ENCODE results near the gene C8G.

Gene C8G

DNA sequence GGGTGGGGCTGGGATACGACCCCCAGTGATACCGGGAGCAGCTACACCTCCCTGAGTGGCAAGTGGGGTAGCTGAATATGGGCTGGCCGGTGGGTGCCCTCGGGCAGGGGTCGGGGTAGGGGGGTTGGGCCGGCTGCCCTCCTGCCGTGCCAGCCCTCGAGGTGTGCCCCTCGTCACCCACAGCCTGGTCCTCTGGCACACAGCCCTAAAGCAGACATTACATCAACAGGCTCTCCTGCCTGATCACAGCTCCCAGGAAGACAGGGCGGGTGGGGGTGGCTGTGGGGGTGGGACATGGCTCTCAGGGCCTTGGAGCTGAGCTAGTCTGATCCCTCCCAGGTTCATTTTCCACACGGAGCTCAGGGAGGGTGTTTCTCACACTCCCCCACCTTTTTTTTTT, 23.7 kb upstream of the C8G start:
- no peak for DNase-seq

DNA sequence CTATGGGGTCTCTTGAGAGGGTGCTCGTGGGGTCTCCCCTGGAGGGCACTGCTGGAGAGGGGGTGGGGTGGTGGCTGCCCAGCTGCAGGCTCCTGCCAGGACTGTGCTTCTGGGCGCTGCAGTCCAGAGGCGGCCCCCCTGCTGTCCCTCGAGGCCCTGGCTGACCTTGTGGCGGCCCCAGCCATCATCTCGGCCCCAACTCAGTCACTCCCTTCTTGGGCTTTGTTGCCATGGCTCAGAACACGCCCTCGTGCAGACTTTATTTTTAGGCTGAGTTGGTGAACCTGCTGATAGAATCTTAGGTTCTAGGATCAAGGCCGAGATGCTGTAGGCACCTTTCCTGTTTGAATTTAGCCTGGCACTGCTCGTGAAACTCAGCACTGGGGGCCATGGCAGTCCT, 23.3 kb upstream of the C8G start:
- no peak for DNase-seq

DNA sequence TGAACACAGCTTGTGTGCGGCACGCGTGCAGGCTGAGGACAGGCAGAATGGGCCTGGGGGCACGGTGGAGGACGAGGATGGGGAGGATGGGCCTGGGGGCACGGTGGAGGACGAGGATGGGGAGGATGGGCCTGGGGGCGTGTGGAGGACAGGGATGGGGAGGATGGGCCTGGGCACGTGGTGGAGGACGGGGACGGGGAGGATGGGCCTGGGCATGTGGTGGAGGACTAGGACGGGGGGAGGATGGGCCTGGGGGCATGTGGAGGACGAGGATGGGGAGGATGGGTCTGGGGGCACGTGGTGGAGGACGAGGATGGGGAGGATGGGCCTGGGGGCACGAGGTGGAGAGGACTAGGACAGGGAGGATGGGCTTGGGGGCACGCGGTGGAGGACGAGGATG, 22.5 kb upstream of the C8G start:
- no peak for DNase-seq

DNA sequence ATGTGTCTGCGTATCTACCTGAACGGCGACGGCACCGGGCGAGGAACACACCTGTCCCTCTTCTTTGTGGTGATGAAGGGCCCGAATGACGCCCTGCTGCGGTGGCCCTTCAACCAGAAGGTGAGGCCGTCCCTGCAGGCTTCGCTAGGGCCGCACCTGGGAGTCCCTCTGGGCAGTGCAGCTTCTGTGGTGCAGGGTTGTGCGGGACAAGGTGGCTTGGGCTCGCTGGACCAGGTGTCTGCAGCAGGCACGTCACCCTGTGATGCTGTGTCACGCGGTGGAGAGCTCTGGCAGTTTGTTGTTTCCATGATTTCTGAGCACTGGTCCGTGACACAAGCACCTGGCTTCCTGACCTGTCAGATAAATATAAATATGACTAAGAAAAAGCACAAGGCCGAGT, 21.2 kb upstream of the C8G start:
- no peak for DNase-seq

DNA sequence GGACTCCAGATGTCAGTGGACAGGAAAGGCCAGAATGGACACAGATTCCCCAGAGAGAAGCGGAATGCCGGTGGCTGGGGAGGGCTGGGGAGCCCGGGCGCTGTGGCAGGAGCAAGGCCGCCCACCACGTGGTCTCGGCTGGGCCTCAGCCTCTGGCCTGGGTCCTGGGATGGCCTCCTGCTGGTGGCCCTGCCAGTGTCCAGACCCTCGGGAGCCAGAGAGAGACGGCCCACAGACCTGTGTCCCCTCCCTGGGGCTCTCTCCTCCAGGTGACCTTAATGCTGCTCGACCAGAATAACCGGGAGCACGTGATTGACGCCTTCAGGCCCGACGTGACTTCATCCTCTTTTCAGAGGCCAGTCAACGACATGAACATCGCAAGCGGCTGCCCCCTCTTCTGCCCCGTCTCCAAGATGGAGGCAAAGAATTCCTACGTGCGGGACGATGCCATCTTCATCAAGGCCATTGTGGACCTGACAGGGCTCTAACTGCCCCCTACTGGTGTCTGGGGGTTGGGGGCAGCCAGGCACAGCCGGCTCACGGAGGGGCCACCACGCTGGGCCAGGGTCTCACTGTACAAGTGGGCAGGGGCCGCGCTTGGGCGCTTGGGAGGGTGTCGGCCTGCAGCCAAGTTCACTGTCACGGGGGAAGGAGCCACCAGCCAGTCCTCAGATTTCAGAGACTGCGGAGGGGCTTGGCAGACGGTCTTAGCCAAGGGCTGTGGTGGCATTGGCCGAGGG, 19.5 kb upstream of the C8G start:
- DNase-seq: no peak

DNA sequence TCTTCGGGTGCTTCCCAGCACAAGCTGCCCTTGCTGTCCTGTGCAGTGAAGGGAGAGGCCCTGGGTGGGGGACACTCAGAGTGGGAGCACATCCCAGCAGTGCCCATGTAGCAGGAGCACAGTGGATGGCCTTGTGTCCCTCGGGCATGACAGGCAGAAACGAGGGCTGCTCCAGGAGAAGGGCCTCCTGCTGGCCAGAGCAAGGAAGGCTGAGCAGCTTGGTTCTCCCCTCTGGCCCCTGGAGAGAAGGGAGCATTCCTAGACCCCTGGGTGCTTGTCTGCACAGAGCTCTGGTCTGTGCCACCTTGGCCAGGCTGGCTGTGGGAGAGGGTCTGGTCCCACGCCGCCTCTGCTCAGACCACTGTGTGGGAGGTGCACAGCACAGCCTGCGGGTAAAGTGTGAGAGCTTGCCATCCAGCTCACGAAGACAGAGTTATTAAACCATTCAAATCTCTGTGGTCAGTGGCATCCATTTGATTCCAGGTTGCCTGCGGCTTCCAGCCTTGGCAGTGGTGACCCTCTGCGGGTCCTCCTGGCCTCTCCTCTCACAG, 18.8 kb upstream of the C8G start:
- DNase-seq: no peak

DNA sequence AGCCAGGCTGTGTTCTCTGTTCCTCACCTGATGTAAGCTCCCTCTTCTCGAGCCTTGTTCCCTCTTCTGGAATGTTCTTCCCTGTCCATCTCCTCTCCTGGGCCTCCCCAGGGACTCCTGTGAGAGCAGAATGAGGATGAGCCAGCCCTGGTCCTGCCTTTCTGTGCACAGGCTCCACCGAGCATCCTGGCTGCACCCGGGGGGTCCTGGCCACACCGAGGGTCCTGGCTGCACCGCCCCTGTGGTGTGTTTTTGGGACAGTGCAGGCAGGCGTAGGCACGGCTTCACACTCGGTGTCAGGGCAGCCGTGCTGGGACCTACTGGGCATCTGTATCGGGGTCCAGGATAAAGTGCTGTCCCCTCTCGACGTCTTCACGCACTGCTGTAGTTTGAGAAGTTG, 18.3 kb upstream of the C8G start:
- no peak for DNase-seq

DNA sequence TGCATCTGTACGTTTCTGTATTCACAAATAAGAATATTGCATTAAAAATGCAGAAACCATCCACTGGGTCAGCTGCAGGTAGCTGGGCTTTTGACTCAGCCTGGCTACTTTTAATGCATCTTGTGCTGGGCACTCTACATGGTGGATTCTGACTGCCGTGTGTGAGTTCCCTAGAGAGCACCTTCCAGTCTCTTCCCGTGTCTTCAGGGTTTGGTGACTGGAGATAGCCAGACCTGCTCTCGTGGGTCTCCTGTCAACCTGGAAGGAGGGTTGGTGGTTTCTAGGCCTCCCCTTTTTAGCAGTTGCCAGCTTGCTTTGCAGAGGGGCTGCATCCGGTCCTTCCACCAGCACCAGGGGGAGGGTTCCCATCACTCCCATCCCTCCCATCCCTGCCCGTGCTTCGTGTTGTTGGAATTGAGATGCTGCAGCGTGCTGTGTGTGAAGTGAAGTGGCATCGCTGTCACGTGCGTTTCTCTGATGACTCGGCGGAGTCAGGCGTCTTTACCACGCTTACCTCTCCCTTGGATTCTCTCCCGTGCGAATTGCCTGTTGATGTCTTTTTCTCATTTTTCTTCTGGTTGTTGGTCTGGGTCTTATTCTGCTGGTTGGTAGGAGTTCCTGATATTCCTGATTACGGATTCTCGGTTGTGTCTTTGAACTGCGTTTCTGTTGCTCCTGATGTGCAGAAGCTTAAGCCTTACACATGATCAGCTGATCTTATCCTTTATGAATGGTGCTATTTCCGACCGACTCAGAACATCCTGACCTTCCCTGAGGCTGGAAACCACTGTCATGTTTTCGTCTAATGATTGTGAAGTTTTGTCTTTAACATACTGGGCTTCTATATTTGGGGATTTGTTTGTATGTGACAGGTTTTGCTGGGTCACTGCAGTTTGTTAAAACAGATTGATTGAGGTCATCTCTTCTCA, 17.4 kb upstream of the C8G start:
- no peak for DNase-seq

DNA sequence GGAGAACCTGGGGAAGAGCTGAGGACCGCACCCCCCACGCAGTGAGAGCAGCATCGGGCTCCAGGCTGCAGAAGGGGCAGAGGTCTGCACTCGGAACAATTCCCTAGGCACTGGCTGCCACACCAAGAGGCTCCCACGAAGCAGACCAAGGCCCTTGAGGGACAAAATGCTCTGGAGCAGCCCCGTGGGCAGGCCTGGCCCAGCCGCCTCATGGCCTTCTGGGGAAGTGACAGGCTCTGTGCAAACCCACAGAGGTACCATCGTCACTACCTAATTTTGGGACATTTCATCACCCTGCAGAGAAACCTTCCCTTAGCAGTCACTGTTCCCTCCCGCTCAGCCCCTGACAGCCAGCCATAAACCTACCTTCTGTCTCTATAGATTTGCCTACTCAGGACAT, 16.5 kb upstream of the C8G start:
- no peak for DNase-seq

DNA sequence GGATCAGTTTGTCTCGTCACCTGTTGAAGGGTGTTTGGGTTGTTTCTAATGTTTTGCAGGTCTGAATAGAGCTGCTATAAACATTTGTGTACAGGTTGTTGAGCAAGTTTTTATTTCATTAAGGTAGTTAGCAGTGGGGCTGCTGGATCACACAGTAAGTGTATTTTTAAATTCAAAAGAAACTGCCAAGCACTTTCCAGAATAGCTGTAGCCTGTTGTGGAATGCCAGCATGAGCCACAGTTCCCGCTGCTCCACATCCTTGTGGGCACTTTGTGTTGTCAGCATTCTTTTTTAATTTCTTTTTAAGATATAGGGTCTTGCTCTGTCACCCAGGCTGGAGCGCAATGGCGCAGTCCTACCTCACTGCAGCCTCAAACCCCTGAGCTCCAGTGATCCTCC, 15.0 kb upstream of the C8G start:
- DNase-seq: no peak

DNA sequence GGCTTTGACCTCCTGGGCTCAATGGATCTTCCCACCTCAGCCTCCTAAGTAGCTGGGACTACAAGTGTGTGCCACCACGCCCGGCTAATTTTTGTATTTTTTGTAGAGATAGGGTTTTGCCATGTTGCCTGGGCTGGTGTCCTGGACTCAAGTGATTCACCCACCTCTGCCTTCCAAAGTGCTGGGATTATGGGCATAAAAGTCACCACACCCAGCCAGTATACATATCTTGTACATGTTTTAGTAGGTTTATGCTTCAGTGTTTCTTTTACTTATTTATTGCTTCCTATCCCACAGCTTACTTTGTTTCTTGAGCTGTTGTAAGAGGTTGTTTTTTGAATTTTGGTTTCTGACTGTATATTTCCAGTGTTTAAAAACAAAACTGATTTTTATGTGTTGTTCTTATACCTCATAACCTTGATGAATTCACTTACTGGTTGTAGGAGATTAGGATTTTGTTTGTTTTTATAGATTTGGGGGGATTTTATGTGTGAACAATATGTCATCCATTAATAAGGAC, 13.4 kb upstream of the C8G start:
- DNase-seq: no peak

DNA sequence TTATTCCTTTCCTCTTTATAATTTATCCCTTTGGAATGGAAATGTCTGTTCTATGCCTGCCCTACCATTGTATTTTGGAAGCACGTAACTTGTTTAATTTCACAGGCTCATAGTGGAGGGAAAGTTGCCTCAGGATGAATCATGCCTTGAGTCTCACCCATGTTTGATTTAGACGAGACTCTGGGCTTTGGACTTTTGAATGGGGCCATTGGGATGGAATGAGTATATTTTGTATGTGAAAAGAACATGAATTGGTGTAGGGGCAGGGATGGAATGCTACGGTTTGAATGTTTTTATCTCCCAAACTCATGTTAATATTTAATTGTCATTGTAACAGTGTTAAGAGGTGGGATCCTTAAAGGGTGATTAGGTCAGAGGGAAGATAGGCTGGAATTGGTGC, 10.8 kb upstream of the C8G start:
- no peak for DNase-seq

DNA sequence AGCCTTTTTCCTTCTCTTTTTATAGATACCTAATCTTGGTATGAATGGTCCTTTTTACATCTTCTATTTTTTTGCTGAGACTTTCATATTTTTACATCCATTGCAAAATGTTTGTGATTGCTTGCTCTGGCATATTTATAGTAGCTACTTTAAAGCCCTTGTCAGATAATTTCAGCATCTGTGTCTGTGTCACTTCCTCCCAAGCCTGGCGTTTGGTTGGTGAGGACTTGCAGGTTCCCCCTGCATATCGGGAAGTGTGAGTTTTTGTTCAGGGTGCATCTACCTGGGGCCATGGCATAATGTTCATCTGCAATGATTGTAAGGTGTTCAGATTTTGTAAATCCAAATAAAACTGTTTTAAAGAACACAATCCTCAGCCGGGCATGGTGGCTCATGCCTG, 9.4 kb upstream of the C8G start:
- no peak for DNase-seq

DNA sequence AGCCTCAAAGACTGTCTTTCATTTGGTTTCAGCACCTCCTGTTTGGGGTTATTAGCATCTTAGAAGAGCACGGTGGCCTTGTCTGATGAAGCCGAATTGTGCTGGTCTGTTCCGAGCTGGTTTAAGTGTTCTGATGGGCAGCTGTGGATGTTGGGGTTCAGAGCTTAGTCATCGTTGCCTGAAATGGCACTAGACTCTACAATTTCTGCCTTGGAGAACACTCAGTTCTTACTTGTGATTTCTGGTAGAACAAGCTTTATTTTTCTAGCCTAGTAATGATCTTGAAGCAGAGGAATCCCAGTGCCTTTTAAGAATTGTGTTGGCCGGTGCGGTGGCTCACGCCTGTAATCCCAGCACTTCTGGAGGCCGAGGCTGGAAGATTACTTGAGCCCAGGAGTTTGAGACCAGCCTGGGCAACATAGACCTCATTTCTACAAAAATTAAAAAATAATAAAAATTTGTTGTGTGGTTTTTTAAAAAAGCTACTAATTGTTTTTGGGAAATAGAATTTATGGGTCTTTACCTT, 8.3 kb upstream of the C8G start:
- DNase-seq: no peak

DNA sequence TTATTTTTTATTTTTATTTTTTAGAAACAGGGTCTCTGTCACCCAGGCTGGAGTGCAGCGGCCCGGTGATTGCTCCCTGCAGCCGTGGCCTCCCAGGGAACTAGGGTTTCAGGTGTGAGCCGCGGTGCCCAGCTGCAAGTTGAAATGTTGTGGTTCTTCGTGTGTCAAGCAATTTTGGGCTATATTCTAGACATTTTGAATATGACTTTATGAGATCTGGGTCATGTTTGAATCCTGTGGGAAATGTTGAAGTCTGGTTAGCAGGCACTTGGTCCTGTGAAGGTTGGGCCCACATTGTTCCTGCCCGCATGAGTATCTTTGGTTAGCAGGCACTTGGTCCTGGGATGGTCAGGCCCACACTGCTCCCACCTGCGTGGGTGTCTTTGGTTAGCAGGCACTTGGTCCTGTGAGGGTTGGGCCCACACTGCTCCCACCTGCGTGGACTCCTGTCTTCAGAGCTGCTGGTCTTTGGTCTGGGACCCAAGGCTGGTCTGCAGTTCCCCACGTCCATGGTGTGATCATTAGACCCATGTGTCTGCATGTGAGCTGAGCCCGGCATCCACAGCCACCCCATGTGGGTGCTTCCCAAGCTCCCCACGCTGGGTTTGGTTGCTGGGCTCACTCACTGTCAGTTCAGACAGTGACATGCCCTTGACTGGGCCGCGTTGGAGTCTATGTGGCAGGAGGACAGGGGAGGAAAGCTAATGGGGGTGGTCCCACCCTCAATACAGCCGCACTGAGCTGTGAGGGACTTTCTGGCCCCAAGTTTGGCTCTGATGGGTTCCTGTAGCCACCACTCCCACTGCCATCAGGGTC, 7.6 kb upstream of the C8G start:
- DNase-seq: no peak

DNA sequence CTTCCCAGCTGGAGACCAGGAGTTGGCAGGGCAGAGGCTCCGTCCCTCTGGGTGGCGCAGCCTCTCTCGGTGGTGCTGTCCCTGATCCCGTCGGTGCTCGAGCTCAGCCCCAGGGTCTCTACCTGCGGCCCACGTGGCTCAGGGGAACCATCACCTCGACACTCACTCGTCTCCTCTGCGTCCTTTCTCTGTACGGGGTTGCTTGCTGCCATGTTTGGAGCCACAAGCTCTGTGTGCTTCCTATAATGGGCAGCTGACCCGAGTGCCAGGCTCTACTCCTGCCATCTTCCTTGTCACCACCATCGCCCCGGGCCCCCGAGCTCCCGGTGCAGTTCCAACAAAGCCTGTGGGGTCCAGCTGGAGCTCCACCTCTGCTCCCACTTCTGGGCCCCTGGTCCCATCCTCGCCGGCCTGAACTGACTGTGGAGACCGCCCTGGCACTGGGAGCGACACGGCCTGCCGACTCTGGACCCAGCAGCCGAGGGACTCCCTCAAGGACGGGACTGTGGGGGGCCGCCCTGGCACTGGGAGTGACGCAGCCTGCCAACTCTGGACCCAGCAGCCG, 5.5 kb upstream of the C8G start:
- no peak for DNase-seq

DNA sequence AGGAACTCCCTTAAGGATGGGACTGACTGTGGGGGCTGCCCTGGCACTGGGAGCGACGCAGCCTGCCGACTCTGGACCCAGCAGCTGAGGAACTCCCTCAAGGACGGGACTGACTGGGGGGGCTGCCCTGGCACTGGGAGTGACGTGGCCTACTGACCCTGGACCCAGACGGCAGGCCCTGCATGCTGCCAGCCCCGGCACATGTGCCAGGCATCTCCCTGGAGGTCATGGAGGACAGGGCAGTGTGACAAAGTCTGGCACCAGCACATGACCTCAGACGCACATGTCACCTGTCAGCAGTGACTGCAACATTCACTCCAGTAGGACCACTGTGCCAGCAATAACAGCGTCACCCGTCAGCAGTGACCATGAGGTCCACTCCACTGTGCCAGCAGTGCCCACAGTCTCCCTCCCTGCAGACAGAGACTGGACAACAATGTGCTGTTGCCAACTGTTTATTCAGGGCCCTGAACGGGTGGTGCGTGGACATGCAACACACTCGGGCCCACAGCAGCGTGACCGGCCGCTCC, 5.0 kb upstream of the C8G start:
- no peak for DNase-seq

DNA sequence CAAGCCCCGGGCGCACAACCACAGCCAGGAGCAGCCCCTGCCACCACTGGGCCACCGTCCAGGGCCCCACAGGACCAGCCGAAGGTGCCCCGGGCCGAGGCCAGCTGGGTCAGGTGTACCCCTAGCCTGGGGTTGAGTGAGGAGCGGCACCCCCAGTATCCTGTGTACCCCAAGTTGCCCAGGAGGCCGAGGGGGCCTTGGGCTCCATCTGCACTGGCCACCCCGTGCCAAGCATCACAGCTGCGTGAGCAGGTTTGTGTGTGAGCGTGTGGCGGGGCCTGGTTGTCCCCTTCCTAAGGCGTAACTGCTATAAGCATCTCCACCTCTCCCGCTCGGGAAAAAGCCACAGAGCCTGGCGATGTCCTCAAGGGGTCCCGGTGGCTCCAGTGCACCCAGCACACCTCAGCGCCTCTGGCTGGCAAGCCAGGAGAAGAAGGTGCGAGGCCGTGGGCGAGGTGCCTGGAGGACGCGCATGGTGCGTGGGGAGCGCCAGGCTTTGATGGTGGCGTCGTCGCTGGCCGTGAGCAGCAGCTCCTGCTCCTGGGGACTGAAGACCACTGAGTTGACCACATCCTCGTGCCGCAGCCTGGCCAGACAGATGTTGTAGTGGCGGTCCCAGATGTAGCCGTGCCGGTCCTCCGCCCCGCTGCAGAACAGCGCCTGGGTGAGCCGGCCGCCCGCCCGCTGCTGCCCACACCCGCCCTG, 4.4 kb upstream of the C8G start:
- no peak for DNase-seq

DNA sequence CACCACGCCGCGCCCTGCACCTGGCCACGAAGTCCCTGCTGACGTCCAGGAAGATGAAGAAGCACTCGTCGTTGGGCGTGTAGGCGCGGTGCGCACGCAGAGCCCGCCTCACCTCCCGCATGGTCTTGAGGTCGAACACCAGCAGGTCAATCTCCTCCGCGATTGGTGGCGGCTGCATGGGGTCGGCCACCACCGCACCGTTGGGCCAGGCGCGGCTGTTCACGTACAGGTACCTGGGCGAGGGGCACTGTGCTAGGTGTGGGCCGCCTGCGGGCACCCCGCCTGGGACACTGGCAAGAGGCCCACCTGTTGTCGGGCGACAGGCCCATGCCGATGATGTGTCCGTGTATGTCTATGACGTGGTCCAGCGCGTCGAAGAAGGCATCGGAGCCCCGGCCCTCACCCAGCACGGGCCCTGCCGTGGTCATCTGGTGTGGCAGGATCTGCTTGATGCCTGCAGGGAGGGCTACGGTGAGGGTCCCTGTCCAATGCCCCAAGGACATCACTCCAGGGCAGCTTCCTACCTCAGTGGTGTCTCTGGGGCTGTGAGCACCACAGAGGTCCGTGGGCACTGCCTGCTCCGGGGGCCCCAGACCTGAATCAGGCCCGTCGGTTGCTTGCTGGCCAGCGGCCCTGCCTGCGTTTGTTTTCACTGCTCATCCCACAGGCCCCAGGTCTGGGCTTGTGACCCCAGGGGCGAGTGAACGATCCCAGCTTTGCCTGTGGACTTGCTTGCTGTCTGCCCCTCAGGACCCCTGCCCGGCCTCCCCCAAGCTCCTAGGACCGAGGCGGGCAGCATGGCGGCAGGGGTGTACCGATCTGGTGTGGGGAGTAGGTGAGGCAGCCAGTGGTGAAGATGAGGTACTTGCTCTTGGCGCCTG, 3.6 kb upstream of the C8G start:
- DNase-seq: no peak

DNA sequence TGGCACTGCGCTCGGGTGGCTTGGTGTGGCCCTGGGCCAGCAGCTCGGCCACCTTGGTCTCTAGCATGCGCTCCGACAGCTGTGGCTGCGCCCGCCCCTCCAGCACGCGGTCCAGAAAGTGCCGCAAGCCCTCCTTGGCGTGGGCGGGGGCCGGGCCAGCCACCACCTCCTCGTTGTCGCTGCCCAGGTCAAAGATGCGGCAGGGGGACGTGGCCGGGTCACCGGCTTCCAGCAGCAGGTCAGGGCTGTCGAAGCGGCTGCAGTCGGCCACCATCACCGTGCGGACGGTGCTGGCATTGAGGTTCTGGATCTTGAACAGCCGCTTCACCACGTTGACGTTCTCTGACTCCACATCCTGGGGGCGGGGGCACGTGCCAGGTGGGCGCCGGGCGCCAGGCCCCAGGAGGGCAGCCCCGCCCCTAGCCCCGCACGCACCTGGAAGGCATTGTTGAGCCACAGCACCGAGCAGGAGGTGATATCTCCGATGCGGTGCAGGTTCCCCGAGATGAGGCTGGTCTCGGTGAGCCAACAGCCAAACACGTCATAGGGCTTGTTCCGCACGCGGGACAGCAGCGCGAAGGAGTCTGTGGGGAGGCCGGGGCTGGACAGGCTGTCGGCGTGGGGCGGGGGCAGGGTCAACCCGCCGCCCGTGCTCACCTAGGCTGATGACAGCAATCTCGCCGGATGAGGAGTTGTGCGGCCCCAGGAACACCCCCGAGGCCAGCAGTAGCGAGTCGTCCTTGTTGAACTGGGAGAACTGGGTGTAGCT, 2.7 kb upstream of the C8G start:
- DNase-seq: no peak
